DMS79 treated with DMSO at 0.1 percent for 48 hours (cell line): ENCODE results near the gene DGKI.

Experiments
- DNase-seq: peaks from one replicate; lab custom pipeline; 2025; lab: John Stamatoyannopoulos, UW

DGKI gene

DNA sequence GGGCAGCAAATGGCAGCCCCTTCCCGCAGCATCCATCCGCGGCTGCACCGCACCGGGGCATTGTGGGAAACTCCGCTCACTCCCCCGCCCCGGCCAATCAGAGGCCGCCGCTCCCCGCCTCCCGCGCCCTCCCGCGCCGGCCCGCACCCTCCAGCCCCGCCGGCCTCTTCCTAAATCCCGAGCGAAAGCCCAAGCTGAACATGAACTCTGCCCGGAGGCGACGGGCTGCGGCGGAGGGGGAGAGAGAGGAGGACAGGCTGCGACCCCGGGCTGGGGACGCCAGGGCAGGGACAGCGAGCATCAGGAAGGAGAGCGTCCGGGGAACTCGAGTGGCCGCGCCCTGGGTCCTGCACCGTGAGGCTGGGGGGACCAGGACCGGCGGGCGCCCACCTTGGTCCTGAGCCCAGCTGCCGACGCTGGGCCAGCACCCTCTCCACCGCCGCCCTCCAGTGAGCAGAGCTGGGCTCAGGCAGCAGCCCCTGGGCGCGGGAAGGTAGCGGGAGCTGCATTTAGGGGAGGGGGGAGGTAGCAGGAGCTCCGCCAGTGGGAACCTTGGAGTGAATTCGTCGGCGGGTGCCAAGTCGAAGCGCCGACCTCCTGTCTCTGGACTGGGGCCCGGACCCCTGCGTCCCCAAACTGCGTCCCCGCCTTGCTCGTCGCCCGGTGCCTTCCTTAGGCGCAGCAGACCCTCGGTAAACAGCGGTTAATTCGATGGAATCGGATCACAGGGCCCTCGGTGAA is at the start of gene DGKI:
Gene DGKI (minus strand): TSS at position 148 of the 741 bp plus-strand sequence.
- DNase-seq, result peak; percentile 11

DNA sequence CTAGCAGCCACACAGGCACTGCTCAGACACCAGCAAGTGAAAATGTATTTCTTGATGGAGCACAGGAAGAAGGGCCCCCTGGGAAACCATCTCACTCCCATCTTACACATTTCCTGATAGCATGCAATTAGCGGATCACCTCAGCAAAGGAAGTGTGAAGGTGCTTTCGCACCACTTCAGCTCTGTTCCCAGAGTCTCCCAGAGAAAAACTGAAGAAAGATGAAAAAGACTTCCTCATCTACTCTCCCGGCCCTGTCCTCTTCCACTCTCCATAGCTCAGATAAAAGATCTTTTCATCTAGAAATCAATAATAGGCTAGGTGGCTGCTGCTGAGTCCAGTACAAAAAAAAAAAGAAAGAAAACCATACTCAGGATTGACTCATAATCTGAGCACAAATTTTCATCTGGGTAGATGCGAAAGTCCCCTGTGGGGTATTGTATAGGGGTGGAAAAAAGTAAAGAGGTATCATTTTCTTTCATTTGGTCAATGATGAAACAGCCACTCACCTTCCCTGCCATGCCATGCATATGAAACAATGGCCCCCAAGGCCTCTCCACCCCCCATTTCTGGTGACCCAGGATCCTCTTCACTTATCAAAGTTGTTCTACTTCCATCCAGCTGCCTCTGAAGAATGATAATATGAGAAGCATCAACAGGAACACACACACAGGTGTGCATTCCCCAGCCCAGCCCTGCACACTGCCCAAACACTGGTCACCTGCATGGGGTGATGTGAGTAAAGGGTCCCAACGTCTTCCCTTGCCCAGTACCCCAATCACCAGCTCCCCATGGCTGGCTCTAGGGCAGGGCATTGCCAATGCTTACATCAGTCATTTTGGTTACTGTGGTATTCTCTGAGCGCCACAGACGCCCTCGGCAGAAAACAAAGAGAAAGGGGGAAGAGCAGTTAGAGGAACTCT is 48.8 kb upstream of the DGKI start:
- no peak for DNase-seq

DNA sequence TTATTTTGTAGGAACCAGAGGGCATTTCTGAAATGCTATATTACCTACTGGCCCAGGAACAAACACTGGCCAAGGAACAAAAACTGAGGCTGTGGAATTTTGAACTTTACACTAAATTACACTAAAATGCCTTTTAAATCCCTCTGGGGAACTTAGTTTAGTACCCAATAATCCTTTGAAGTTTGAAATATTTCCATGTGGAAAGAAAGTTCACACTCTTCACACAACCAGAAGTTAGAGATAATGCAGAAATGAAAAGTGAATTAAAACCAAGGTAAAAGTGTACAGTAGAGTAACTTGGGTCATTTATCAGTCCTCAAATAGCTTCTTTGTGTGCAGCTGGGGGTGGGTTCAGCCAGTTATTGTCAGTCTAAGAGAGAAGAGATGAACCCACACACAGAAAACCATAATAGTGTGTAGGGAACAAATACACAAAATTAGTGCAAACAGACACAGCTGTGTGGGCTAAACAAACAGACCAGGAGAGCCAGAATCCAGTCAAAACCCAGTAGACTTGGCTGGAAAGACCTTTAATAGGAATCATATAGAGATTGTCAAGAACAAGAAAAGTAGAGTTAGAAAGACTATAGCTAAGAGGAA is 46.5 kb upstream of the DGKI start:
- no peak for DNase-seq

DNA sequence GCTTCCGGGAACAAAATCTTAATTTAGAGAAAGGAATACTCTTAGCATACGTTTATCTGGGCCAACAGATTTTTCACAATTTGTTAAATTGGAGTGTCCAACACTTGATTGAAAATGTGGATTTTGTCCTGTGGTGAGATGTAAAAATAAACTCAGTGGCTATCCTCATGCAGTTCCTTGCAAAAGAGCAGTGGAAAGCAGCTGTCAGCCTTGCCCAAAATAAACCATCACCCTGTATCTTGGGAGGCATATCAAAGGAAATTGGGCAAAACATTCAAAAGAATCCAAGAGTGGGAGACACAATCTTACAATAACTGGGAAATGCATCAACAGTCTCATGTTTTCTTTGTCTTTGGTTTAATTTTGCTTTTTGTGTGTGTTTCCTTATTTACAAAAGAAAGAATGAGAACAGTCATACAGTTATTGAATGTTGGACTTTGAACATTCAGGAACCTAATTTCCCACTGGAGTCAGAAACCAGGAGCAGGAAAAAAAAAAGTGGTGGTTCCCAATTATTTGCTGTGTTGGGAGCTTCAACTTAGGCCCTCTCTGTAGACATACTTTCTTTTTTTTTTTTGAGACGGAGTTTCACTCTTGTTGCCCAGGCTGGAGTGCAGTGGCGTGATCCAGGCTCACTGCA is 44.4 kb upstream of the DGKI start:
- DNase-seq, result no peak

DNA sequence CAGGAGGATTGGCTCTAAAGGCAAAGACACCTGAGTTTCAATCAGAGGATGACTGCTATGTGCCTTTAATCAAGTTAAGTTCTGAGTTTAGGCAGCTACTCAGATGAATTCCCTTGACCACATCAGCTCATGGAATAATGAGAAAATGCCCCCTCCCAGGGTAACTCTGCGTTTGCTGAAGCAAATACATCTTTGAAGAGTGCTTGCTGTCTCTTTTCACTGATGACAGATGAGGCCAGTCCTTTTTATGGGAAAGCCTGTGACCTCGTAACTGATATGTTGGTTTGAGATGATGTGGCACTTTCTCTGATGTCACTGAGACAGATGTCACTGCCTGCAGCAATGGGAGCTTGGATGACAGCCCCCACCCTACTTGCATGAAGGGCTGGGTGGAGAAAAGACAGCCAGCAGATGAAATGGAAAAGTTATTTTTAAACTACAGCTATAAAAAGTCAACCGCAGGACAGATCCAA is 43.7 kb upstream of the DGKI start:
- DNase-seq, result no peak

DNA sequence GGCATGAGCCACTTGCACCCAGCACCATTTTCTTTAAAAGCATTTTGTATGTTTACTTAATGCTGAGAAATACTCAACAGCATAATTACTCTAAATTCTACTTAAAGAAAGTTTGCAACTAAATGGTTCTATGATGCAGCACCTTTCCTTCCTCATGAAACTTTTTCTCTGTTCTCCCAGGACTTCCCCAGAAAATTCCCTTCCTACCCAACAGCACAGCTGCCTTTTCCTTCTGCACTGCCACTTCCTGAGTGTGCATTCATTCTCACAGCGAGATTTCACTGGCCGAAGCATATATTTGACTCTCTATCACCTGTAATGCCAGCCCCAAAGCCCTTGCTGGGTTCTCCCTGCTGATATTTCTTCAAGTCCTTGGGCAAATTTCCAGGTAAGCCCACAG is 41.5 kb upstream of the DGKI start:
- DNase-seq, result no peak

DNA sequence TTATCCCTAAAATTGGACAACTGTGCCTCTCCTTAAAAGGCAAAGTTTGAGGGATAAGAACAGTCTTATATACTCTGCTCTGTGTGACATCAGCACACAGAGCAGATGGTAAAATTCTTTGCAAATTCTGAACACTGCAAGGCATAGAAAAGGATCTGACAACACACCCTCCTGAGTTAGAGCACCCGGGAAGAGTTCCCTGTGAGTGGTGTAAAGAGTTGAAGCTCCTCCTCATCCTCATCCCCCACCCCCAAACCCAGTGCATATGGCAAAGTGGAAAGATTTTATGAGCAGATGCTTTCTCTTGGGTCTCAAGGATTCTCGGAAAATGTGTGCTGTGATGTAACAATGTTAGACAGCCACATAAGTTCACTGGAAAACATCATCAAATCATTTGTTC is 40.0 kb upstream of the DGKI start:
- no peak for DNase-seq

DNA sequence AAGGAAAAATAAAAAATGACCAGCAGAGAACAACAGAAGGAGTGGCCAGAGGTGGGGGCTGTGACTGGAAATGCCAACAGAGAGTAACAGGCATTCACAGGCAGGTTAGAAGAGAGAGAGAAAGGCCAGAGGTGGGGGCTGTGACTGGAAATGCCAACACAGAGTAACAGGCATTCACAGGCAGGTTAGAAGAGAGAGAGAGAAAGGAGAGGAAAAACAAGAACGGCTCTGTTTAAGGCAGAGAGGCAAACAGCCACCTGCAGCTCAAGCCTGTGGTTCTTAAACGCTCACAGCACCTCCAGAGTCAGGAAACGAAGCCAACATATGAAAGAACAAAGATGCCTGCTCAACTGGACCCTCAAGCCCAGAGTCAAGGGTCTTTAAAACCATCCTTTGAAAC is 39.5 kb upstream of the DGKI start:
- no peak for DNase-seq

DNA sequence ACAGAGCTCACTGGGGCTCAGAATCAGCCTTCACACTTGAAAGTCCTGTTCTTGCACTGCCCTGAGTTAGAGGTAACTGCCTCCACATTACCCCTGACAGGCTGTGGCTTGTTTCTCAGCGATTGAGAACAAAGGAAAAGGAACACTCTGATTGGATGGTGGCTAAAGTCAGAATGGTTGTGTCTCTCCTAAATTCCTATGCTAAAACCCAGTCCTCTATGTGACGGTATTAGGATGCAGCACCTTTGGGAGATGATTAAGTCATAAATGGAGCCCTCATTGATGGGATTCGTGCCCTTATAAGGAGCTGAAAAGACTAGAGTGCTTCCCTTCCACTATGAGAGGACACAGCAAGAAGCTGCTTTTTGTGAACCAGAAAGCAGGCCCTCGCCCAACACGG is 38.9 kb upstream of the DGKI start:
- no peak for DNase-seq

DNA sequence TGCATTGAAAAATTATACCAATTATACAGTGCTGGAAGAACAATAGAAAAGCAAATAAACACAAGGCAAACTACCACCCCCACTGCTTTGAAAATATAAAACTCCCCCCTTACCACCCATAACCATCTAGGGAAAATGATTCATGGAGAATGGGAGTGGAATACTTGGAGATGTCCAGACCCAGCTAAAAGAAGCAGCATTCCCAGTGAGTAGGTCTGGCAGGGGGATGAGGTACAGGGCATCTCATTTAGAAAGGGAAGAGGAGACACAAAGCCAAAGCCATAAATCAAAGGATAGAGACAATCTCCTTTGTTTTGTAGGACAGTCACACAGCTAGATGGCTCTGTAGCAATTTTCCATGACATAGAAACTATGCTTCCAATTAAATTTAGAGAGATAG is 36.0 kb upstream of the DGKI start:
- DNase-seq, result no peak

DNA sequence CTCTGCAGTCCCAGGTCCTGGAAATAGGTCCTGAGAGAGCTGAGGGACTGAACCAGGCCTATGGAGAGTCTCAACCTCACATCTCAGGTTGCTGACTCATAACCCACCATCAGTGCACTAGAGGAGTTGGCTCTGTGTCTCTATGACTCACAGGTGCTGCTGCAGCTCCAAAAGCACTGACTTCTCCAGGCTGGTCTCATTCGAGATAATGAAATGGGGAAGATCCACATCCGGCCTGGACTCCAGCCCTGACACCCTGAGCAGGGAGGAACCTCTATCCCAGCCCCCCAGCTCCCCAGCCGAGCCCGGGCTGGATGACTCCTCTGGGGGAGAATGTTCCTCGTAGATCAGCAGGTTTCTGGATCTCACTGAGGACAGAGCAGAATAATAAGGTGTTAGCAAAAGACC is 35.5 kb upstream of the DGKI start:
- no peak for DNase-seq

DNA sequence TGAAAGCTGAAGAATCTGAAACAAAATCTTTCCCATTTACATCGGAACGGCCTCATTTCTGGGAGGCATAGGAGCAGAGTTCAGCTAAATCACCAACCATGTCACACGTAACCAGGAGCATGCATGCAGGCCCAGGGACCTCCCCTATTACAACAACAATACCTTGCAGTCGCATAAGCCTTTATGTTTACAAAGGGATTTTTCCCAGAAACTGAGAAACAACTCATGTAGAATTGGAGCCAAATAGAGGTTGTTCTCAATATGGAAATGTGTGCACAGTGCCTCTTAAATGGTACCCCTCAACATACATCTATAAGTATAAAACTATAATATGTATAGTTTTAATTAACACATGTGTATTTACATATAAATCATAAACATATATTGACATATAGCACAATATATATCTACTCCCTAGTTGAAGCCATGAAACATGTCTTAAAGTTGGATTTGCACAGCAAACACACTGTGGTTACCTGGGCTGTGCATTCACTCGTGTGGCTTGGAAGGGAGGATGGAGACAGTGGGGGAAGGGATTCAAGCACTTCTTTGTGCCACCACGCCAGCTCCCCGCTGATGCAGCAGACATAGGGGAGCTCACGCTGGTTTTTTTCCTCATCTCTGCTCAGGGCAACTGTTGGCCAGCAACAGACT is 35.0 kb upstream of the DGKI start:
- DNase-seq, result no peak

DNA sequence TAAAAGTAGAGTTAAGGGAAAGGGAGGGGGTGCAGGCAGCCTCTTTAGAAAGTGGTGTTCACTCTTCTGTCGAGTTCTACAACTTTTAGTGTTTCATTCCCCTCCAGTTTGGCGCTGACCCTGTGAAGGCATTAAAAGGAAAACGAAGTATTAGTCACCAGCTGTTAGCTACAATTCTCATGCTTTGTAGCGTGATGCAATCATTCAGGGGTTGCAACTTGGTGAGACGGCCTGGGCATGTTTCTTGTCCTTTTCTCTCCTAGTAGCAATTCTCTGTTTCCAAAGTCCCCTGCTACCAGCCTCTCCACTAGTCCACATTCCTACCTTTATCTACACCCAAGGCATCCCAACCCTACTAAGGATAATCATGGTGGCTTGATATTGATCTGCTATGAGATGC is 33.7 kb upstream of the DGKI start:
- no peak for DNase-seq

DNA sequence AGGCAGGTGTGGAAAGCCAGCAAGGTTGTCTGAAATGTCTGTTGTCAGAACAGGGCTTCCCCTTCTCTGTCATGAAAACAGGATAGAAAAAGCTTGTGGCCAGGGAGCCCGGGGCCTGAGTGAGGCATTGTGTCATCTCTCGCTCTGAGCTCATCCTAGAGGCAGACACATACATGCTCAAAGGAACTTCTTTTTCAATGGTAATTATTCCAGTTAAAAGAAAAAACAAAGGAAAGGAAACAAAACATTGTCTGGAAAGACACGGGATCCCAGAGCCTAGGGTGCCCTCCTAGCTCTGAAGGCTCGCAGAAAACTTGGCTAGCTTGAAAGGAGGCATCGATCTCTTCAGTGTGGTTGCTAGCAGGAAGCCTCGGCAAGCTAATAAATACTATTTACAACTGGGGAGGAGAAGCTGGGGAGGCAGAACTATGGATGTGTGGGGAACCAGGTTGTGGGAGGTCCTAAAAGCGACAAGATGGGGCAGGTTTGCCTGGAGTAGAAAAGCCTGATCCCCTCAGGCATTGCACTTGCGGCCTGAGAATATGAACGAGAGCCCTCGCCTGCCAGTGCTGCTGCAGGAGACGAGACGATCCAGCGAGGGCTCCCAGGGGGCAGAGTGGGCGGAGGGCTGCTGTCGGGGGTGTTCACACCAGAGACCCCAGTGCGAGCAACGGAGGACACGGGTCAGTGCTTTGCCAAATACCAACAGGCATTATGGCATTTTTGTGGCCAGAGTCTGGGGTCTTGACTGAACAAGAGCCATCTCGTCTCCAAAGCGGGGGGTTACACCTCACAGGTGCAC is 32.8 kb upstream of the DGKI start:
- DNase-seq, result no peak

DNA sequence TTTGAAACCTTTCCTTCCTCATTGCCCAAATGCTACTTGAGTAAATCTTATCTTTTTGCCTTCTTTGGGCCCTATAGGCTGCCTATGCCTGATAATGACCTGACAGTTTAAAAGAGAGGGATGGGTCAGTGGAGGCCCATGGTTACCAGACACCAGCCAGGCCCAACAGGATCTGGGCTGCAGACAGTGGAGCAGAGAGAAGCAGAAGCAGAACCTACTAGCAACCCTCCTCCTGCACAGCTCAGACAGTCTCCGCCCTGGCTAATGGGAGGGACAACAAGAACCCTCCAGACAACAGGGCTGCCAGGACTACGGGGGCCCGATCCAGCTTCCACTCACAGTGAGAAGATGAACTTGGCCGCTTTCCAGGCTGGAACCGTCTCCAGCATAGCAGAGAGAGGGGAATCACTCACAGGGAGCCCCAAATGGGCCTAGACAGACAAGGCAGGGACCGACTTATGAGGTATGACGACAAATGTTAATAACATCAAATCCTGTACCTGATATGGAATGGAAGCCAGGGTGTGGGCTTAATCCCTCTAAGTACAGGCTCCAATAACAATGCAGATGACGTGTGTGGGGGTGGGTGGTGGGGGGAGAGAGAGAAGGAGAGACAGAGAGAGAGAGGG is 31.7 kb upstream of the DGKI start:
- peak; percentile 28 for DNase-seq

DNA sequence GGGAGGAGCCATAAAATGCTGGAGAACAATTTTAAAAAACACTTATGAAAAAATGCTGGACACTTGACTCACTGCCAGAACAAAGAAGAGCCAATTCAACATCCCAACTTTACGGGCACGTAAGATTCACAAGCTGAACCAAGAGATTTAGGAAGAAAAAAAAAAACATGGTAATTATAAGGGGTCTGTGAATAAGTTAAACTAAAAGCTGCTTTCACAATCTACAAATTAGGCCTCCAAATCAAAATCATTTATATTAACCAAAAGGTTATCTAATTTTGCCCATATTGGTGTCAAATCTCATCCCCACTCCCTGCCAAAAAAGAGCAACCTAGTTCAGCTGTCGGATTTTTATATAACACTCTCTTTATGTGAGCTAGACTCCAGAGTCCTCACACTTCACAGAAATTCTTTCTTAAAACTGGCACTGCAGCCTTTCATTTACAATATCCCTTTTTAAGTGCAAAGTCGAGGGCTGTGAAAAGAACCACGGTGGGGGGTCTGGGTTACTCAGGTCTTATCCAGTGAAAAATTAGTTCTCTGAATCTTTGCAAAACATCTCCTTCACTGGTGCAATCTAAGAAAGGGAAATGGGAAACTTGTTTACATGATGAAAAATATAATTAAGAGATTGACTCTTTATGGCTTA is 30.4 kb upstream of the DGKI start:
- DNase-seq, result peak; percentile 79

DNA sequence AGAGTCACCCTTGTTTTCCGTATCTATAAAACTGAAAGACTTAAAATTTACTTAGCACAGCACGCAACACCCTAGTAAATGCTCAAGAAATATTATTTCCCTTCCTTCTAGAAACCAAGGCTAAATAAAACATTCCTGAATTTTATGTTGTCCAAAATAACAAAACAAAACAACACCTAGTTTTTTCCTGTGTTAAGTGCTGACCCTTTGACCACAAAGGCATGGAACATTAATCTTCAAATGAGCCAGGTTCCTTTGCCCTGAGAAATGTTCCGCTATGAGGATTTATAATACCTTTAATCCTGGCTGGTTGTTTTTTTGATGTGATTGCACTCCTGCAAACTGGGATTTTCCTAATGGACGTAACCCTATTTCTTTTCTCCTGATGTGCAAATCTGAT is 29.0 kb upstream of the DGKI start:
- peak; percentile 11 for DNase-seq

DNA sequence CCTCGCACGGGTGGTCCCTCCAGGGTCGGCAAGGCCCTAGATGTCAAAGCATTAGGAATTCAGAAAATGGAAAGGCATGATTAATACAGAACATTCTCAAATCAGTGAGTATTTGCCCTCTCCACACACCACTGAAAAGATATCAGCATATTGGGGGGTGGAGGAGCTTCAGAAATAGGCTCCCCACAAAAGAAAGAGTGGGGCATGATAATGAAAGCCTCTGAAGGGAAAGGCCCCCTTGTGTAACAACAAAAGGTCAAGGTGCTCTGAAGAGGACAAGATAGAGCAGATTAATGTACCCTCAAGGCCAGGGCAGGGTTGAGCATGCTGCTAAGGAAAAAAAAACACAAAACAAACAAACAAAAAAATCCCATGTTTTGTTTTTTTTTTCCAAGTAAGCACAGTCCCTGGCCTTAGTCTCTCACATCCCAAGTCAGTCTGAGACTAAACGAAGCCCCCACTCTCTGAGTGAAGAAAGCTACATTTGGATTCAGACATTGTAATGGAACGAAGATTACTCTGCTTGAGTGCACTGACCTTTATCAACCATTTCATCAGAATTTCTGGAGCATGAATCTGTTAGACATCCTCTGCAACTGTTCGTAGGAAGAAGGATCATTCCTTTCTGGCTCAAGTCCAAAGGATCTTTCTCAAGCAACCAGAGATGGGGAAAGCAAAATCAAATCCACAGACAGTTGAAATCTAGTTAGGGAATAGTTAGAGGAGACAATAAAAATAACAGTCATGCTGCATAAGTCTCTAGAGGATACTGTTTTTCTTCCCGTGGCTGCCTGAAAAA is 27.4 kb upstream of the DGKI start:
- DNase-seq, result peak; percentile 27

DNA sequence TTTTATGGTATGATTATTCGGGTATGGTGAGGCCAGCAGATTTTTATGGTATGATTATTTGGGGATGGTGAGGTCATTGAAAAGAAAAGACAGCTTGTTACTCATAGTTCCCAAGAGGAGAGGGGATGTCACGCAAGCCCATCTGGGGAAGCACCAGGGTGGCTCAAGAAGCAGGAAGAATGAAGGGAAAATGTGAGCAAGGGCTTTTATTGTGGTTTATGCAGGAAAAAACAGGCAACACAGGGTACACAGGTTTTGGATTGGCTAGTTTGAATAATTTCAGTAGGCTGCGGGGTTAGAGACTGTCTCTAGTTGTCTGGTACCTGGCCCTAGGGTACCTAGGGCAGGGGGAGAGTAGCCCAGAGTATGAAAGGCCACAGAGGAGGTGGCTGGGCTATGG is 26.8 kb upstream of the DGKI start:
- no peak for DNase-seq
